ENCODE results near the gene CCDC88B. TPM values are rescaled to one million over a fixed set of nuclear protein-coding genes. Genes with fewer than 3 reads are reported as not detected.

CCDC88B gene
- total and polyA plus RNA-seq, 4 donors = 3.5 to 4.9 (median 4.0) TPM

GRCh38 chr11:64347193-64347867 lies 7.3 kb downstream of the CCDC88B start:
- Histone ChIP-seq H3K36me3 (ENCODE audit: control insufficient read depth in 4 of 4, insufficient read depth in 3 of 4, low read depth in 1 of 4, low read length in 3 of 4) (no peaks in the 10 kb centered on the region), H3K4me1 (ENCODE audit: control insufficient read depth in 4 of 4, insufficient read depth in 4 of 4, low read length in 3 of 4) (peaks cover 0 to 6% (median 2%) of the 10 kb centered on the region in 4 donors), H3K9ac (ENCODE audit: low read depth in 1 of 2, low read length in 2 of 2) (no peak overlapping the region), H3K27ac (ENCODE audit: low read depth in 1 of 2, low read length in 2 of 2) (no peak overlapping the region), H3K9me3 (ENCODE audit: control insufficient read depth in 4 of 4, low read length in 3 of 4) (no peaks in the 10 kb centered on the region), H3K27me3 (ENCODE audit: control insufficient read depth in 4 of 4, insufficient read depth in 4 of 4, low read length in 3 of 4) (no peaks in the 10 kb centered on the region), H3K4me3 (ENCODE audit: low read depth in 1 of 3, low read length in 3 of 3) (no peak overlapping the region)
- DNase-seq (ENCODE audit: low spot score) = no peak
- TF ChIP-seq ATF3 (IDR thresholded peaks at IDR 0.05) (no peak), CTCF (IDR thresholded peaks at IDR 0.05; ENCODE audit: low read depth, low read length, missing input control) (no peak), YY1 (IDR thresholded peaks at IDR 0.05) (no peak), TAF1 (conservative IDR thresholded peaks at IDR 0.05) (no peak), HNF4A (conservative IDR thresholded peaks at IDR 0.05) (no peak), NR2F2 (IDR thresholded peaks at IDR 0.05) (no peak), SP1 (IDR thresholded peaks at IDR 0.05) (no peak), MAX (IDR thresholded peaks at IDR 0.05) (no peak), FOXA2 (IDR thresholded peaks at IDR 0.05) (no peak)
- WGBS = 92% methylated on average over 12 of the region's 12 CpGs

- TF ChIP-seq GABPA (IDR thresholded peaks at IDR 0.05 in 1 of 2, conservative IDR thresholded peaks at IDR 0.05 in 1 of 2) = no peak
- no peak for TF ChIP-seq ATF3 (IDR thresholded peaks at IDR 0.05)
- TF ChIP-seq REST (IDR thresholded peaks at IDR 0.05) = no peak
- no peak for TF ChIP-seq HNF4A (conservative IDR thresholded peaks at IDR 0.05)
- TF ChIP-seq TAF1 (conservative IDR thresholded peaks at IDR 0.05) = no peak
- peak in 1 of 2 donors; percentile 64 for TF ChIP-seq JUND (IDR thresholded peaks at IDR 0.05)
- TF ChIP-seq RAD21 (IDR thresholded peaks at IDR 0.05) = no peak
- Histone ChIP-seq H3K36me3 (ENCODE audit: control insufficient read depth in 4 of 4, insufficient read depth in 3 of 4, low read depth in 1 of 4, low read length in 3 of 4) (no peaks in the 10 kb centered on the region), H3K9ac (ENCODE audit: low read depth in 1 of 2, low read length in 2 of 2) (no peak overlapping the region), H3K4me3 (ENCODE audit: low read depth in 1 of 3, low read length in 3 of 3) (no peak overlapping the region), H3K27ac (ENCODE audit: low read depth in 1 of 2, low read length in 2 of 2) (no peak overlapping the region), H3K27me3 (ENCODE audit: control insufficient read depth in 4 of 4, insufficient read depth in 4 of 4, low read length in 3 of 4) (no peaks in the 10 kb centered on the region), H3K9me3 (ENCODE audit: control insufficient read depth in 4 of 4, low read length in 3 of 4) (no peaks in the 10 kb centered on the region), H3K4me1 (ENCODE audit: control insufficient read depth in 4 of 4, insufficient read depth in 4 of 4, low read length in 3 of 4) (peaks cover 0 to 2% (median under 1%) of the 10 kb centered on the region in 4 donors)
- no peak for DNase-seq (ENCODE audit: low spot score)
- WGBS = 80% methylated on average over 14 of the region's 14 CpGs
Measured at GRCh38 chr11:64348383-64349024, 8.5 kb downstream of the CCDC88B start.

Measured in liver (tissue), 9 donors.